T-helper 1 cell treated with Interleukin-12 subunit alpha and Interleukin-12 subunit beta and Interleukin-4 antibody, amounts not matched to agents 30 μg/mL and 1 μg/mL, for 36 hours (primary cell): Measurements from ENCODE around the gene NMT2.

ENCODE experiments used
- H3K27ac Mint-ChIP-seq: one replicate; pipeline ENCODE4 v1.8.0; 2021; ENCODE audit warnings: mild to moderate bottlenecking, mixed read lengths
- H3K27me3 Mint-ChIP-seq: one replicate; pipeline ENCODE4 v1.8.0; 2021; ENCODE audit warnings: low read depth, mixed read lengths
- H3K36me3 Mint-ChIP-seq: one replicate; pipeline ENCODE4 v1.8.0; 2021; ENCODE audit warnings: low read depth, mixed read lengths
- H3K4me1 Mint-ChIP-seq: one replicate; pipeline ENCODE4 v1.8.0; 2021; ENCODE audit warnings: low read depth, mixed read lengths
- H3K4me3 Mint-ChIP-seq: one replicate; pipeline ENCODE4 v1.8.0; 2021; ENCODE audit warnings: mild to moderate bottlenecking, moderate library complexity, mixed read lengths
- H3K9me3 Mint-ChIP-seq: one replicate; pipeline ENCODE4 v1.8.0; 2021; ENCODE audit warnings: mixed read lengths

Gene NMT2

GRCh38 chr10:15140698-15141097, 27.8 kb downstream of the NMT2 start:
- Mint-ChIP-seq H3K4me1 (peaks cover 10% of the 10 kb centered on the region), H3K27me3 (no peaks in the 10 kb centered on the region), H3K36me3 (peaks cover 18% of the 10 kb centered on the region), H3K9me3 (no peaks in the 10 kb centered on the region), H3K4me3 (no peak overlapping the region), H3K27ac (no peak overlapping the region)

GRCh38 chr10:15137636-15138035, 30.9 kb downstream of the NMT2 start:
- H3K4me3 Mint-ChIP-seq: no peak overlapping the region
- no peak overlapping the region for H3K27ac Mint-ChIP-seq
- H3K27me3 Mint-ChIP-seq: no peaks in the 10 kb centered on the region
- H3K36me3 Mint-ChIP-seq: peaks cover 35% of the 10 kb centered on the region
- H3K9me3 Mint-ChIP-seq: no peaks in the 10 kb centered on the region
- H3K4me1 Mint-ChIP-seq: peaks cover 10% of the 10 kb centered on the region

- Mint-ChIP-seq H3K36me3 (peaks cover 35% of the 10 kb centered on the region), H3K27ac (no peak overlapping the region)
These were observed 31.5 kb downstream of the NMT2 start for GRCh38 chr10:15137036-15137359.

GRCh38 chr10:15136129-15137035, 32.1 kb downstream of the NMT2 start:
- H3K36me3 Mint-ChIP-seq: peaks cover 36% of the 10 kb centered on the region
- no peak overlapping the region for H3K4me3 Mint-ChIP-seq

More at GRCh38 chr10:15137036-15137359, 31.5 kb downstream of the NMT2 start:
- Mint-ChIP-seq H3K4me3 (no peak overlapping the region), H3K9me3 (no peaks in the 10 kb centered on the region), H3K4me1 (peaks cover 10% of the 10 kb centered on the region), H3K27me3 (no peaks in the 10 kb centered on the region)

GRCh38 chr10:15131330-15131729, 37.2 kb downstream of the NMT2 start:
- no peaks in the 10 kb centered on the region for H3K27me3 Mint-ChIP-seq
- no peaks in the 10 kb centered on the region for H3K4me1 Mint-ChIP-seq
- no peak overlapping the region for H3K4me3 Mint-ChIP-seq
- peaks cover 44% of the 10 kb centered on the region for H3K36me3 Mint-ChIP-seq
- no peak overlapping the region for H3K27ac Mint-ChIP-seq
- H3K9me3 Mint-ChIP-seq: no peaks in the 10 kb centered on the region

More at GRCh38 chr10:15136129-15137035, 32.1 kb downstream of the NMT2 start:
- H3K27ac Mint-ChIP-seq: no peak overlapping the region
- H3K4me1 Mint-ChIP-seq: peaks cover 5% of the 10 kb centered on the region
- H3K27me3 Mint-ChIP-seq: no peaks in the 10 kb centered on the region
- H3K9me3 Mint-ChIP-seq: no peaks in the 10 kb centered on the region

- Mint-ChIP-seq H3K27ac (no peak overlapping the region), H3K36me3 (peaks cover 35% of the 10 kb centered on the region), H3K27me3 (no peaks in the 10 kb centered on the region), H3K4me3 (no peak overlapping the region), H3K9me3 (no peaks in the 10 kb centered on the region), H3K4me1 (peaks cover 11% of the 10 kb centered on the region)
These were observed 43.6 kb downstream of the NMT2 start for GRCh38 chr10:15124908-15125307.

- Mint-ChIP-seq H3K36me3 (peaks cover 38% of the 10 kb centered on the region), H3K4me3 (peak overlapping the region; percentile 29), H3K4me1 (peaks cover 11% of the 10 kb centered on the region), H3K27ac (peak overlapping the region; percentile 70), H3K27me3 (no peaks in the 10 kb centered on the region), H3K9me3 (no peaks in the 10 kb centered on the region)
These were observed 44.3 kb downstream of the NMT2 start for GRCh38 chr10:15124190-15124589.

- no peaks in the 10 kb centered on the region for H3K9me3 Mint-ChIP-seq
- peaks cover 42% of the 10 kb centered on the region for H3K36me3 Mint-ChIP-seq
- no peaks in the 10 kb centered on the region for H3K27me3 Mint-ChIP-seq
- H3K27ac Mint-ChIP-seq: peak overlapping the region; percentile 70
- H3K4me3 Mint-ChIP-seq: peak overlapping the region; percentile 29
- peaks cover 11% of the 10 kb centered on the region for H3K4me1 Mint-ChIP-seq
These were observed 44.7 kb downstream of the NMT2 start for GRCh38 chr10:15123749-15124184.

GRCh38 chr10:15122477-15123030, 45.9 kb downstream of the NMT2 start:
- Mint-ChIP-seq H3K4me3 (no peak overlapping the region), H3K27ac (peak overlapping the region; percentile 62), H3K27me3 (no peaks in the 10 kb centered on the region), H3K4me1 (peaks cover 11% of the 10 kb centered on the region), H3K9me3 (no peaks in the 10 kb centered on the region), H3K36me3 (peaks cover 37% of the 10 kb centered on the region)

GRCh38 chr10:15121707-15122106, 46.8 kb downstream of the NMT2 start:
- Mint-ChIP-seq H3K4me3 (no peak overlapping the region), H3K4me1 (peaks cover 11% of the 10 kb centered on the region), H3K27ac (no peak overlapping the region), H3K36me3 (peaks cover 36% of the 10 kb centered on the region), H3K27me3 (no peaks in the 10 kb centered on the region), H3K9me3 (no peaks in the 10 kb centered on the region)

- H3K27ac Mint-ChIP-seq: no peak overlapping the region
- H3K27me3 Mint-ChIP-seq: no peaks in the 10 kb centered on the region
- H3K4me3 Mint-ChIP-seq: no peak overlapping the region
- no peaks in the 10 kb centered on the region for H3K9me3 Mint-ChIP-seq
- H3K4me1 Mint-ChIP-seq: peaks cover 11% of the 10 kb centered on the region
- H3K36me3 Mint-ChIP-seq: peaks cover 28% of the 10 kb centered on the region
These were observed 48.0 kb downstream of the NMT2 start for GRCh38 chr10:15120523-15120922.

GRCh38 chr10:15118615-15119014, 49.9 kb downstream of the NMT2 start:
- Mint-ChIP-seq H3K36me3 (peaks cover 21% of the 10 kb centered on the region), H3K4me1 (peaks cover 6% of the 10 kb centered on the region), H3K27me3 (no peaks in the 10 kb centered on the region), H3K4me3 (no peak overlapping the region), H3K27ac (no peak overlapping the region), H3K9me3 (no peaks in the 10 kb centered on the region)

GRCh38 chr10:15116225-15116624, 52.3 kb downstream of the NMT2 start:
- Mint-ChIP-seq H3K4me3 (no peak overlapping the region), H3K36me3 (peaks cover 26% of the 10 kb centered on the region), H3K4me1 (peaks cover 3% of the 10 kb centered on the region), H3K27ac (no peak overlapping the region), H3K9me3 (no peaks in the 10 kb centered on the region), H3K27me3 (no peaks in the 10 kb centered on the region)

GRCh38 chr10:15113766-15114165, 54.7 kb downstream of the NMT2 start:
- Mint-ChIP-seq H3K9me3 (no peaks in the 10 kb centered on the region), H3K27ac (no peak overlapping the region), H3K4me3 (no peak overlapping the region), H3K4me1 (peaks cover 3% of the 10 kb centered on the region), H3K27me3 (no peaks in the 10 kb centered on the region), H3K36me3 (peaks cover 20% of the 10 kb centered on the region)

GRCh38 chr10:15112657-15113056, 55.8 kb downstream of the NMT2 start:
- Mint-ChIP-seq H3K27me3 (no peaks in the 10 kb centered on the region), H3K4me1 (peaks cover 3% of the 10 kb centered on the region), H3K36me3 (peaks cover 16% of the 10 kb centered on the region), H3K27ac (no peak overlapping the region), H3K9me3 (no peaks in the 10 kb centered on the region), H3K4me3 (no peak overlapping the region)
